HG03575 (cell line): ENCODE measurements around the gene EIF3A.

Experiments
- ATAC-seq: cut with Tn5 transposase; IDR thresholded peaks from one replicate; pipeline ENCODE4 v1.9.1; 2021; ENCODE audit not compliant: unreplicated experiment, insufficient number of reproducible peaks, low FRiP score; ENCODE audit errors: extremely low read depth

The EIF3A gene

GRCh38 chr10:118990326-118990725 lies 90.3 kb downstream of the EIF3A start:
- no peak for ATAC-seq

DNA sequence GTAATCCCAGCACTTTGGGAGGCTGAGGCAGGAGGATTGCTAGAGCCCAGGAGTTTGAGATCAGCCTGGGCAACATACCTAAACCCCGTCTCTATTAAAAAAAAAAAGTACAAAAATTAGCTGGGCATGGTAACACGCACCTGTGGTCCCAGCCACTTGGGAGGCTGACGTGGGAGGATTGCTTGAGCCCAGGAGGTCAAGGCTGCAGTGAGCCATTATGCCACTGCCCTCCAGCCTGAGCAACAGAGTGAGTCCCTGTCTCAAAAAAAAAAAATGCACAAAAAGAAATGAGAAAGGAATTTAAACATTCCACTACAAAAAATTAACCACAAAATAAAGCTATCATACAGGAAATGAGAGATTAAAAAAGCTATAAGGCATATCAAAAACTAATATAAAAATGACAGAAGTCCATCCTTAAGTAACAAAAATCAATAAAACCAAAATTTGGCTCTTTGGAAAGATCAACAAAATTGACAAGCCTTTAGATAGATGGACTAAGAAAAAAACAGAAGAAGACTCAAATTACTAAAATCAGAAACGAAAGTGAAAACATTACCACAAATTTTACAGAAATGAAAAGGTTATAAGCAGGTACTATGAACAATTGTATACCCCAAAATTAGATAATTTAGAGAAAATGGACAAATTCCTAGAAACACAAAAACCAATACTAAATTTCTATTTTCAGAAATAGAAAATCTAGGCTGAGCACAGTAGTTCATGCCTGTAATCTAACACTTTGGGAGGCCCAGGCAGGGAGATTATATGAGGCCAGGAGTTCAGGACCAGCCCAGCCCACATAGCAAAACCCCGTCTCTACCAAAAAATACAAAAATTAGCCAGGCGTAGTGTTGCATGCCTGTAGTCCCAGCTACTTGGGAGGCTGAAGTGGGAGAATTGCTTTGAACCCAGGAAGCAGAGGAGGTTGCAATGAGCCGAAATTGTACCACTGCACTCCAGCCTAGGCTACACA lies 93.5 kb downstream of the EIF3A start:
- ATAC-seq = peak; percentile 83

DNA sequence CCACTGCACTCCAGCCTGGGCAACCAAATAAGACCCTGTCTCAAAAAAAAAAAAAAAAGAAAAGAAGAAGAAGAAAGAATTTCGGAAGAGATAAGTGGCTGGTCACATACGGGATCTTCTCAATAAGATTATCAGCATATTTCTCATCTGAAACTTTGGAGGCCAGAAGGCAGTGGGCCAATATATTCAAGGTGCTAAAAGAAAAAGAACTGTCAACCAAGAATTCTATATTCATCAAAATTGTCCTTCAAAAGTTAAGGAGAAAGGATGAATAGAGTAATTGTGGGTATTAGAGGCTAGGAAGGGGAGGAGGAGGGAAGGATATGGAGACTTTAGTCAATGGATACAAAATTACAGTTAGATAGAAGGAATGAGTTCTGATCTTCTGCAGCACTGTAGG lies 95.0 kb downstream of the EIF3A start:
- no peak for ATAC-seq
